OCI-LY3 (cell line): Measurements from ENCODE around the gene USP10.

Source experiments
- H2AFZ ChIP-seq: fragments of 200-600, 300-600 bp; shearing (Covaris generic); 2 replicates; pipeline ENCODE4 v1.6.0; 2014; ENCODE audit warnings: antibody characterized with exemption, low read depth, low read length
- H3K27ac ChIP-seq: fragments of 200-600, 300-600 bp; sonication (generic); 2 replicates; pipeline ENCODE4 v1.5.1; 2014; ENCODE audit warnings: mild to moderate bottlenecking, low read length, moderate library complexity, mixed read lengths
- H3K27me3 ChIP-seq: fragments of 200-600, 300-600 bp; sonication (generic); 2 replicates; pipeline ENCODE4 v1.6.1; 2014; ENCODE audit warnings: low read depth, low read length, mixed read lengths
- H3K36me3 ChIP-seq: fragments of 200-600, 300-600 bp; sonication (generic); replicated peaks from 2 replicates; pipeline ENCODE3; 2014; ENCODE audit warnings: low read depth, low read length, mixed read lengths
- H3K4me1 ChIP-seq: fragments of 300-600, 200-600 bp; sonication (generic); 2 replicates; pipeline ENCODE4 v1.6.1; 2014; ENCODE audit warnings: low read length, mixed read lengths
- H3K4me2 ChIP-seq: fragments of 200-600, 300-600 bp; sonication (generic); 2 replicates; pipeline ENCODE4 v1.6.1; 2014; ENCODE audit warnings: low read length, mixed read lengths
- H3K4me3 ChIP-seq: fragments of 300-600, 200-600 bp; sonication (generic); 2 replicates; pipeline ENCODE4 v1.5.1; 2014; ENCODE audit warnings: antibody characterized with exemption, mild to moderate bottlenecking, low read length, moderate library complexity
- H3K79me2 ChIP-seq: fragments of 300-600, 200-600 bp; shearing (Covaris generic); 2 replicates; pipeline ENCODE4 v1.6.1; 2014; ENCODE audit warnings: mild to moderate bottlenecking, low read length, mixed read lengths
- H3K9ac ChIP-seq: fragments of 300-600, 200-600 bp; shearing (Covaris generic); 2 replicates; pipeline ENCODE4 v1.6.0; 2014; ENCODE audit warnings: mild to moderate bottlenecking, low read length, moderate library complexity
- H3K9me3 ChIP-seq: fragments of 200-600, 300-600 bp; shearing (Covaris generic); 2 replicates; pipeline ENCODE4 v1.6.1; 2014; ENCODE audit warnings: low read length, mixed read lengths; ENCODE audit not compliant: insufficient read depth
- H4K20me1 ChIP-seq: fragments of 200-600, 300-600 bp; sonication (generic); 2 replicates; pipeline ENCODE4 v1.6.1; 2016; ENCODE audit warnings: low read length, mixed read lengths; ENCODE audit not compliant: insufficient read depth
- CTCF ChIP-seq: fragments of 200-600, 300-600 bp; sonication (generic); IDR thresholded peaks from 2 replicates; pipeline ENCODE4 v1.5.1; 2014; ENCODE audit warnings: antibody characterized with exemption, low read length, low read depth
- EZH2phosphoT487 ChIP-seq: fragments of 200-600 bp; shearing (Covaris generic); IDR thresholded peaks from 2 replicates; pipeline ENCODE4 v1.6.1; 2018; ENCODE audit warnings: antibody characterized with exemption, mixed run types, low read depth

USP10 gene

DNA sequence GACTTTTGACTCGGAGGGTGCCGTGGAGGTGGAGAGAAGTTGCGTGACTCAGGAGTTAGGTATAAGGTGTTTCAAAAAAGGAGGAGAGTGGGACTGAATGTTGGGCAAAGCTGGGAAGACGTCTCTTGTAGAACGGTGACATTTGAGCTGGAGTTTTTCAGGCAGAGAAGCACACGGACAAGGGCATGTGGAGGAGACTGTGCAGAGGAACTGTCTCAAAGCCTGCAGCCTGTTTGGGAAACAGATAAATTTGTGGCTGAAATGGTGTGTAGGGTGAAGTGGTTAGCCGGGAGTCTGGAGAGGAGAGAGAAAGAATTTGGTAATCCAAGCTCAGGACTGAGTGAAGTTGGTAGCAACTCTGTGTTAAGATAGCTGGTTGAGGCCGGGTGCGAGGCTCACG is 9.8 kb downstream of the USP10 start:
- H3K4me3 ChIP-seq, result no peak overlapping the region
- H3K27me3 ChIP-seq, result no peaks in the 10 kb centered on the region
- no peaks in the 10 kb centered on the region for H3K9me3 ChIP-seq
- H3K9ac ChIP-seq, result no peak overlapping the region
- H3K4me1 ChIP-seq, result no peaks in the 10 kb centered on the region
- H2AFZ ChIP-seq, result no peak overlapping the region
- peaks cover 24% of the 10 kb centered on the region for H3K36me3 ChIP-seq
- H4K20me1 ChIP-seq, result peaks cover 97% of the 10 kb centered on the region
- H3K27ac ChIP-seq, result no peak overlapping the region
- H3K79me2 ChIP-seq, result peaks cover 100% of the 10 kb centered on the region
- H3K4me2 ChIP-seq, result no peak overlapping the region
- TF ChIP-seq CTCF, result no peak

GRCh38 chr16:84710686-84711085 is 10.9 kb downstream of the USP10 start:
- Histone ChIP-seq H4K20me1 (peaks cover 95% of the 10 kb centered on the region), H3K4me2 (no peak overlapping the region)

DNA sequence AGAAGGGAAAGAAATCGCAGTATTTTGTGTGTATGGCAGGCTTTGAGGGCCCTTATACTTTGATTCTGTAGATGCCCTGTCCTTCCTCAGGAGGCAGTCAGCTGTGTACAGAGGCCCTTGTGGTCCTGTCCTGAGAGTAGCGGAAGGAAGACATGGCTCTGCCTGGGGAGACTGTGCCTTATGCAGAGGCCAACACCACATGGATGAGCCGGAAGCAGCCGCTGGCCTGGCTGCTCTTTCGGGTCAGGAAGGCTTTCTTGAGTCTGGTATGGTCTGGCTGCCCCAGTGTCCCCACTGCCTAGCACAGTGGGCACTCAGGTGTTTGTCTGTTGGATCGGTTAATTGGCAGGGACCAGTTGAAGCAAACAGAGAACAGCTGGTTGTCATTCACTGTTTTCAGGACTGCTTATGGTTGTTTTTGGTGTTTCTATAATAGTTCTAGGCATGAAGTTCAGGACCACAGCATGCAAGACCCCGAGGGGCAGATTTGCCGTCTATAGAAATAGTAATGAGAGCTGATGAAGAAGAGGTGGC is 12.4 kb downstream of the USP10 start:
- H3K79me2 ChIP-seq, result peaks cover 100% of the 10 kb centered on the region
- no peak overlapping the region for H3K4me3 ChIP-seq
- no peak overlapping the region for H3K27ac ChIP-seq
- H3K36me3 ChIP-seq, result peaks cover 34% of the 10 kb centered on the region
- no peaks in the 10 kb centered on the region for H3K4me1 ChIP-seq
- no peak overlapping the region for H3K4me2 ChIP-seq
- H2AFZ ChIP-seq, result no peak overlapping the region
- no peaks in the 10 kb centered on the region for H3K9me3 ChIP-seq
- H3K27me3 ChIP-seq, result no peaks in the 10 kb centered on the region
- no peak overlapping the region for H3K9ac ChIP-seq
- no peak for TF ChIP-seq CTCF
- no peak for TF ChIP-seq EZH2phosphoT487
- H4K20me1 ChIP-seq, result peaks cover 98% of the 10 kb centered on the region

More at GRCh38 chr16:84710686-84711085, 10.9 kb downstream of the USP10 start:
- Histone ChIP-seq H3K79me2 (peaks cover 100% of the 10 kb centered on the region), H3K9ac (no peak overlapping the region), H3K27me3 (no peaks in the 10 kb centered on the region), H3K9me3 (no peaks in the 10 kb centered on the region), H3K36me3 (peaks cover 20% of the 10 kb centered on the region), H3K4me1 (no peaks in the 10 kb centered on the region), H2AFZ (no peak overlapping the region), H3K4me3 (no peak overlapping the region), H3K27ac (no peak overlapping the region)
- TF ChIP-seq EZH2phosphoT487 (no peak), CTCF (no peak)

DNA sequence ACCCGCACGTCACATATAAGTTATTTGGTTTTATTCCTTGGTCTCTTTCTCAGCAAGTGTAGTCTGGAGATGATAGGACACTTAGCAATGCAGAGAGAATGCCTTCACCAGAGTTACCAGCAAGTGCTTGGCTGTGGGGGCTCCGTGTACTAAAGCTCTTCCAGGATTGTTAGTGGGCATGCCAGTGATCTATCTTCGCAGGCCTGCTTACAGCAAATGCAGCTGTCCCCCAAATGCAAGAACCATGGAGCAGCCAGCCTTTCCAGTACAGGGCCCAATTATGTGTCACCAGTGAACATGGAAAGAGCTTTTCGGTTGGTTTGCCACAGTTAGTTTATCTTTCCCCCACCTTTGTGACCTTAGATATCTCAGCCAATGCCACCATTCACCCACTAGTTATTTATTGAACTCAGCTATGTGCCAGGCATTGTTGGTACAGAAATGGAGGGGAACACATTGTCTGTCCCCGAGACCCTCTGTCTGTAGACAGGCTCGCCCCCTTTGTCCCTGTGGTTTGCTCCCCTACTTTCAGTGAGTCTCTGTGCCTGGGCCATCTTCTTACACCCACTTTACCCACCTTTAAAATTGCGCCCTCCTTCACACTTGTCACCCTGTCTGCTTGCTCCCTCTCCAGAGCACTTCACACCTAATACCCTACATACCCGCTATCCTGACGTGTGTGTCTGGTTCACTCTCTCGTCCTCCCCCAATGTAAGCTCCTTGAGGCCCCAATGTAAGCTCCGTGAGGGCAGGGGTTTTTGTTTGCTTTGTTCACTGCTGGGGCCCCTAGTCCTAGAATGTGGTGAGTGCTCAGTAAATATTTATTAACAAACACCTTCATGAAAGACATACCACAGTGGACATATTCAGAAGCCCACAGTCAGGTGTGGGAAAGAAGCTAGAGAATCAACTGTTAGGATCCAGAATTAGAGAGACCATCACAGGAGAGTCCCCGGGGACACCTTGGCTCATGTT is 13.3 kb downstream of the USP10 start:
- Histone ChIP-seq H2AFZ (no peak overlapping the region), H3K4me2 (no peak overlapping the region), H3K27ac (no peak overlapping the region), H3K9me3 (no peaks in the 10 kb centered on the region), H3K4me3 (no peak overlapping the region), H3K27me3 (no peaks in the 10 kb centered on the region), H3K9ac (no peak overlapping the region), H3K79me2 (peaks cover 100% of the 10 kb centered on the region), H4K20me1 (peaks cover 98% of the 10 kb centered on the region), H3K4me1 (no peaks in the 10 kb centered on the region), H3K36me3 (peaks cover 42% of the 10 kb centered on the region)
- no peak for TF ChIP-seq CTCF
- no peak for TF ChIP-seq EZH2phosphoT487
